Measurements from ENCODE around the gene NLRC4.
"Not testable (repeated sequence)": the region's sequence is repeated elsewhere in the genome, so short reads cannot be mapped to it uniquely, and the experiment has no call there.

The NLRC4 gene

DNA sequence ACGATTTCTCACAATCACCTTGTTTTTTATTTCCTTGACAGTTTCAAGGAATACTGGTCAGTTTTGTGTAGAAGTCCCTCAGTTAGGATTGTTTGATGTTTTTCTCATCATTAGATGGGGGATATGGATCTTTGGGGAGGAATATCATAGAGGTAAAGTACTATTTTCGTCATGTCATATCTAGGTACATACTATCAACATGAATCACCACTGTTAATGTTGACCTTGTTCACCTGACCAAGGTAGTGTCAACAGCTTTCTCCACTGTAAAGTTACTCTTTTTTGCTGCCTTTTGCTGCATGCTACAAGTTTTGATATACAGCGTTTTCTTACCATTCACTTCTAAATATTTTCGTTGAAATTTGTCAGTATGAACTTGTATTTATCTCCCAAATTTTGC lies 32.7 kb downstream of the NLRC4 start:
- no peak for DNase-seq (ENCODE audit: low read depth in 1 of 2, low spot score in 1 of 2)
- TF ChIP-seq JUND (IDR thresholded peaks at IDR 0.05; ENCODE audit: low read depth): no peak
- in situ Hi-C loops (cut with HindIII; ENCODE audit: low pct_unique_long_range_greater_than_20kb, low sequenced_read_pairs): no loop called here

DNA sequence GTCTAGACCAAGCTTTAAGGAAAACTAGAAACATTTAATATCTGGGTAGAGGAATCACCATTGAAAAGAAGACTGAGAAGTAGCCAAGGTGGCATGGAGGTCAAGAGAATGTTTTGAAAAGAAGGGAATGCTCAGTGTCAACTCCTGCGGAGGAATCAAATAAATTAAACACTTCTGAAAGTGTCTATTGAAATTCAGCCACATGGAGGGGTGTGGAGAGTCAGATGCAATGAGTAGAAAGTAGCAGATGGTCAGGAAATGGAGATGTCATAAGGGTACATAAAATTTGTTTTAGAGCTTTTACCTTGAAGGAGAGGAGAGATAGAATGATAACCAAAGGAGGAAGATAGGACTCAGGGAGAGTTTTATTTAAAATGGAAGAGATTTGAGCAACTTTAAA lies 35.1 kb downstream of the NLRC4 start:
- in situ Hi-C loops (cut with HindIII; ENCODE audit: low pct_unique_long_range_greater_than_20kb, low sequenced_read_pairs): no loop called here
- no peak for DNase-seq (ENCODE audit: low read depth in 1 of 2, low spot score in 1 of 2)
- no peak for TF ChIP-seq JUND (IDR thresholded peaks at IDR 0.05; ENCODE audit: low read depth)

DNA sequence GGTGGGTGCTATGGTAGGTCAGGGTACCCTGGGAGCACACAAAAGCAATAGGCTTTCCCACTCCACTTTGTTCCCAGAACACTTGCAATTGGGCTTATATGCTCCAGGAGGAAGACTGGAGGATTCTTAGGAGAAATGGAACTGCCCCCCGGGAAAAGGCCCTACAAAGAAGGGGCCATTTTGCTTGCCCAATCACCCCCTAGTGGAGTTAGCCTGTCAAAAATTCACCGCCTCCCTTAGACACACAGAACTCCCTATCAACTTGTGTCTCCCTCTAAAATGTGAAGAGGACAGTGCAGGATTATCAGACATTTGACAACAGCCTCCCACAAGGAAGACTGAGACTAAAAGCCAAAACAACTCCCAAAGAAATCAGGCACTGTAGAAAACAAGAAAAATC lies 36.5 kb downstream of the NLRC4 start:
- no peak for TF ChIP-seq JUND (IDR thresholded peaks at IDR 0.05; ENCODE audit: low read depth)
- in situ Hi-C loops (cut with HindIII; ENCODE audit: low pct_unique_long_range_greater_than_20kb, low sequenced_read_pairs): no loop called here

DNA sequence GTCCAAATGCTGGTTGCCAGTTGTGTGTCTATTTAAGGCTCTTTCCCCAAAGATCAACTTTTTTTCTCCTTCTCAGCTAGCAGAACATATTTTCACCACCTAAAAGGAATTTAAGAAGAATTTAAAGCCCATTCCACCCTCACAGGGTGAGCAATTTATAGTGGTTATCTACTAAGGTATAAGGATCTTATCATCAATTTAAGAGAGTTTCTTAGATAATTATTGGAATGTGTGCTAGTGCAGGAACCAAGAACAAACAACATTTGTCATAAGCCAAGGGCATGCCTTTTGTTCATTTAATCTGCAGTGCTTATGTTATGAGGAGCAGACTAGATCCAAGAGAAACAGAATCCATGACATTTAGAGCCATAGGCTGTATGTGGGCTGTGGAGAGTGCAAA lies 37.2 kb downstream of the NLRC4 start:
- no peak for DNase-seq (ENCODE audit: low read depth in 1 of 2, low spot score in 1 of 2)
- in situ Hi-C loops (cut with HindIII; ENCODE audit: low pct_unique_long_range_greater_than_20kb, low sequenced_read_pairs): no loop called here
- TF ChIP-seq JUND (IDR thresholded peaks at IDR 0.05; ENCODE audit: low read depth): no peak

More for the DNA sequence above, 36.5 kb downstream of the NLRC4 start:
- DNase-seq (ENCODE audit: low read depth in 1 of 2, low spot score in 1 of 2): no peak

DNA sequence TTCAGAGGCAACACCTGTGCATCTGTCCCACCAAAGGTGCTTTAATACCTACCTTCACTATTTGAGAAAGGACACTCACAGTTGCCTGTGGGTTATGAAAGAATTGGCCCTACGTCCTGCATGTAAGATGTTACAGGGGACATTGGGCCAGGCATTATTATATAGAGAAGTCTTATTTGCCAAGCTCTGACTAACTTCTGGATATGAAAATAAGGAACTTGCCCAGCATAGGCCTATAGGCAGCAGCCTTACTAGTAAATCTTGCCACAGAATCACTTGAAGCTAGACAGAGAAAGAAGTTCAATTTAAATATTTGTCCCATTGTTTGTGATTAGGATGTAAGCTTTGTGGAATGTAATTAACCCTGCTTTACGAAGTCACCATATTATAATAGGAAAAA lies 41.7 kb downstream of the NLRC4 start:
- no peak for TF ChIP-seq JUND (IDR thresholded peaks at IDR 0.05; ENCODE audit: low read depth)
- in situ Hi-C loops (cut with HindIII; ENCODE audit: low pct_unique_long_range_greater_than_20kb, low sequenced_read_pairs): no loop called here
- no peak for DNase-seq (ENCODE audit: low read depth in 1 of 2, low spot score in 1 of 2)

DNA sequence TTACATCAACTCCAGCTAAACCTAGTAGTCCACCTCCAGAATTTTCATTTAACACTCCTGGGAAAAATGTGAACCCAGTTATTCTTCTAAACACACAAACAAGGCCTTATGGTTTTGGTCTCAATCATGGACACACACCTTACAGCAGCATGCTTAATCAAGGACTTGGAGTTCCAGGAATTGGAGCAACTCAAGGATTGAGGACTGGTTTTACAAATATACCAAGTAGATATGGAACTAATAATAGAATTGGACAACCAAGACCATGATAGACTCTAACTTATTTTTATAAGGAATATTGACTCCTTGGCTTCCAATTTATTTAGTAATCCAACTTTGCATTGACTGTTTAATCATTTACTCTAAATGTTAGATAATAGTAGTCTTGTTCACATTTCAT lies 44.2 kb downstream of the NLRC4 start:
- DNase-seq (ENCODE audit: low read depth in 1 of 2, low spot score in 1 of 2): no peak
- in situ Hi-C loops (cut with HindIII; ENCODE audit: low pct_unique_long_range_greater_than_20kb, low sequenced_read_pairs): no loop called here
- no peak for TF ChIP-seq JUND (IDR thresholded peaks at IDR 0.05; ENCODE audit: low read depth)

DNA sequence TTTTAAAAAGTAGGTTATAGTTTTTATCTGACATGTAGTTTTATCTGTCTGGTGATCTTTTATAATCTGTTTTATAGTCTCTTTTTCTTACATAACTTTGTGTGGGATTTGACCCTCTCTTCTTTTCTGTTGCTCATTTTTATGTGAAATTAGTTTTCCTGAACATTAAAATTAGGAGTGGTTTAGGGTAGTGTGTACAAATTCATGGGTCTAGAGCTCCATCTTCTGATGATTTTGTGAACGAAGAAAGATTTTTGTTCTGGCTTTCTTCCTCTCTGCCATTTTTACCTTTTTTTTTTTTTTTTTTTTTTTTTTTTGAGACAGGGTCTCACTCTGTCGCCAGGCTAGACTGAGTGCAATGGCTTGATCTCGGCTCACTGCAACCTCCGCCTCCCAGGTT lies 52.4 kb downstream of the NLRC4 start:
- in situ Hi-C loops (cut with HindIII; ENCODE audit: low pct_unique_long_range_greater_than_20kb, low sequenced_read_pairs): no loop called here
- TF ChIP-seq JUND (IDR thresholded peaks at IDR 0.05; ENCODE audit: low read depth): no peak
- DNase-seq (ENCODE audit: low read depth in 1 of 2, low spot score in 1 of 2): no peak

DNA sequence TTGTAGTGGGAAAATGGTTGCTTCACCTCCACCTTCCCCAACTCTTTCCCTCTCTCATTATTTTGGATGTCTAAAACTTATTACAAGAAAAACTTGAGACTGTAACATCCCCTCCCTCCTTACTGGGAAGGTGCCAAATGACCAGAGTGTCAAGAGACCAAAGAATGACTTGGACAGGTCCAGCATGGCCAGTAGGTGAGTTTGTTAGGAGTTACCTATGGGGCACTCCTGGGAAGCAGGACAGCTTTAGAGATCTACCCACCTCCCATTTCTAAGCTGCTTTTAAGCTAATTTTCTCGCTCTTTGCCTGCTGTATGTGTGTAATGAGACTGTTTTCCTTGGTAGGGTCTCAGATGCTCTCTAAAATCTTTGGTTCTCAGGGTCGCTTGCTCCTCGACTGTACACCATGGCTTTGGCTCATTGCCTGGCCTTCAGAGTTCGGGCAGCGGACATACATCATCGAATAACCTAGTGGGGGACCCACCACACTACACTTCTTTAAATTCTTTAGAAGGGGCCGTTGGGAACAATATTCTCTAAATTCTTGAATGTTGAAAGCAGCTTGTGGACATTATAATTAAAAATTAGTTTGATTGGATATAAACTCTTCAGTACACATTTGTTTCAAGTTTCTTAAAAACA lies 53.8 kb downstream of the NLRC4 start:
- DNase-seq (ENCODE audit: low read depth in 1 of 2, low spot score in 1 of 2): no peak
- TF ChIP-seq JUND (IDR thresholded peaks at IDR 0.05; ENCODE audit: low read depth): no peak
- in situ Hi-C loops (cut with HindIII; ENCODE audit: low pct_unique_long_range_greater_than_20kb, low sequenced_read_pairs): no loop called here

DNA sequence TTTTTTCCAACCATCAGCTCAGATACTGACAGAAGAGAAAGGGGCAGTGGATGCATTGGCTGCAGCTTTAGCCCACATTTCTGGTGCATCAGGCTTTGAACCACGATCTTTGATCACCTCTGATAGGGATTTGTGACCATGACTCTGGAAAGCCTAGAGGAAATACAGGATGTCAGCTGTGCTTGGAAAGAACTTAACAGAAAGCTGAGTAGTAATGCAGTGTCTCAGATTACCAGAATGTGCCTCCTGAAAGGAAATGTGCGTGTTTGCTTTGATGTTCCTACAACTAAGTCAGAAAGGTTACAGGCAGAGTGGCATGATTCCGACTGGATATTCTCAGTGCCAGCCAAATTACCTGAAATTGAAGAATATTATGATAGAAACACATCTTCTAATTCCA lies 61.3 kb downstream of the NLRC4 start:
- DNase-seq (ENCODE audit: low read depth in 1 of 2, low spot score in 1 of 2); in situ Hi-C loops (cut with HindIII; ENCODE audit: low pct_unique_long_range_greater_than_20kb, low sequenced_read_pairs): not testable (repeated sequence)

DNA sequence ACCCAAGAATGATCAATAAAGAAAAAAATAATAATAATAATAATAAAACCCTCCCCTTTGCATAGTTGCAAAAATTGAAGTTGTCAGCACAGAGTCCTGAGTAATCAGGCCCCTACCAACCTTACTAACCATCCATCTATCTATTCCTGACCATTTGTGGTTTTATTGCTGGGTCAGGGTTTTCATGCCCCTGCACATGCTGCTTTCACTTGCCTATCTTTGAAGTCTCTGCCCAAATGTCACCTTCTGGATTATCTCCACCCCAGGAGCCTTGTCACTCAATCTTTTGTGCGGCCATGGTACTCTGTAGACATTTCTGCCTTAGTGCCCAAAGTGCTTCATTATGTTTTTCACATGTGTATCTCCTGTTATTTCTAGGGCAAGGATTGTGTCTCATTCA lies 63.9 kb downstream of the NLRC4 start:
- in situ Hi-C loops (cut with HindIII; ENCODE audit: low pct_unique_long_range_greater_than_20kb, low sequenced_read_pairs): no loop called here
- DNase-seq (ENCODE audit: low read depth in 1 of 2, low spot score in 1 of 2): no peak

DNA sequence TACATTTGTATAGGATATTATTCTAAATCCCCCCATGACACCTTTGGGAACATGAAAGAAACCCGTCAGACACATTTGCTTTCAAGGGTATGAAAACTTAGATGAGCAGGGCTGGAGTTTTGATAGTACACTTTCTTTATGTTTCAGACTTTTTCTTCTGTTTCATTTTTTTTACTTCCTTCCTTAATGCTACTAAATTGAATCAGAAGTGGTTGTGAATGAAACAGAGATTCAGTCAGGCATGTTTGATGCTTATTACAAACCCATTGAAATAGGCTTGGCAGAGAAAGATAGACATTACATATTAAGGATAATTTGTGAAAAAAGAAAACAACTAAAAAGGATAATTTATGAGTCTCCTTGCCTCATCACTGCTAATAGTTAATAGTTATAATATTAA lies 72.3 kb downstream of the NLRC4 start:
- in situ Hi-C loops (cut with HindIII; ENCODE audit: low pct_unique_long_range_greater_than_20kb, low sequenced_read_pairs): no loop called here
- no peak for TF ChIP-seq JUND (IDR thresholded peaks at IDR 0.05; ENCODE audit: low read depth)
- DNase-seq (ENCODE audit: low read depth in 1 of 2, low spot score in 1 of 2): no peak

More for the DNA sequence above, 63.9 kb downstream of the NLRC4 start:
- TF ChIP-seq JUND (IDR thresholded peaks at IDR 0.05; ENCODE audit: low read depth): no peak

DNA sequence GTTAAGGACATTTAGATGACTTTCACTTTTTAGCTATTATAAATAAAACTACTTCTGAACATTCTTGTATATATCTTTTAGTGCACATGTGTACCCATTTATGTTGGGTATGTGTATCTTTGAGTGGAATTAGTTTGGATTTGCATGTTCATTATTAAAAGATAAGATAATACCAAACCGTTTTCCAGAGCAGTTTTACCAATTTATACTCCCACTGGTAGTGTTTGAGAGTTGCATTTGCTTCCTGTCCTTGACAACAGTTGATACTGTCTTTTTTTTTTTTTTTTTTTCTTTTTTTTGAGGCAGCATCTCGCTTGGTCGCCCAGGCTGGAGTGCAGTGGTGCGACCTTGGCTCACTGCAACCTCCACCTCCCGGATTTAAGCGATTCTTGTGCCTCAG lies 75.7 kb downstream of the NLRC4 start:
- no peak for DNase-seq (ENCODE audit: low read depth in 1 of 2, low spot score in 1 of 2)
- no peak for TF ChIP-seq JUND (IDR thresholded peaks at IDR 0.05; ENCODE audit: low read depth)
- in situ Hi-C loops (cut with HindIII; ENCODE audit: low pct_unique_long_range_greater_than_20kb, low sequenced_read_pairs): no loop called here

DNA sequence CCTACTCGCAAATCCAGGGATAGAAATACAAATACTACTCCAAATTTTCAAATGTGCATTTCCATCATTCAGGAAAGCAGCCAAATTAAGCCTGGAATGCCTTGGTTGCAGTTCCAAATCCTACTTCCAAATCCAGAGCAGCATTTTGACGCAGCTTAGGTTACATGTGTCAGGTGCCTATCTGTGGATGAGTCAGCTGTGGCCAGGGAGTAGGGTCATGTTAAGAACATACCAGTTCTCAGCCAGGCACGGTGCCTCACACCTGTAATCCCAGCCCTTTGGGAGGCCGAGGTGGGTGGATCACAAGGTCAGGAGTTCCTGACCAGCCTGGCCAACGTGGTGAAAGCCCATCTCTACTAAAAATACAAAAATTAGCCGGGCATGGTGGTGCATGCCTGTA lies 82.0 kb downstream of the NLRC4 start:
- DNase-seq (ENCODE audit: low read depth in 1 of 2, low spot score in 1 of 2): no peak
- in situ Hi-C loops (cut with HindIII; ENCODE audit: low pct_unique_long_range_greater_than_20kb, low sequenced_read_pairs): no loop called here
- TF ChIP-seq JUND (IDR thresholded peaks at IDR 0.05; ENCODE audit: low read depth): no peak
